ENCODE measurements around the gene APC.
"Not testable (repeated sequence)": the region's sequence is repeated elsewhere in the genome, so short reads cannot be mapped to it uniquely, and the experiment has no call there.

APC gene

DNA sequence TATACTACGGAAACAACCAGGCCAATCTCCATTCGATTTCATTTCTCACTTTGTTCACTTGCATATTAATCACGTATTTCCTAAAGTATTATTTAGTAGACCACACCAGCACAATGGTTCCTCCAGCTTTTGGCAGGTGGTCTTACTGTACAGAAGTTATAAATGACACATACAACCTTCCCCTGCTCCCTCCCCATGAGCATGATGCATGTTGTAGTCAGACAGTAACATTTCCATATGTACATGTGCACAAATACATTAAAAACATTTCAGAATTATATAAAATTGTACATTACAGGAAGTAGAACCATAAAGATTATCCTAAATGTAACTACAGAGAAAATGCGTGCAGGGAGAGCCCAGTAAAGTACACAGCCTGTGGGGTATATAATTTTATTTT is 140.4 kb downstream of the APC start:
- no peak for DNase-seq
- intact Hi-C loops (cut with DNase I): no loop called here

DNA sequence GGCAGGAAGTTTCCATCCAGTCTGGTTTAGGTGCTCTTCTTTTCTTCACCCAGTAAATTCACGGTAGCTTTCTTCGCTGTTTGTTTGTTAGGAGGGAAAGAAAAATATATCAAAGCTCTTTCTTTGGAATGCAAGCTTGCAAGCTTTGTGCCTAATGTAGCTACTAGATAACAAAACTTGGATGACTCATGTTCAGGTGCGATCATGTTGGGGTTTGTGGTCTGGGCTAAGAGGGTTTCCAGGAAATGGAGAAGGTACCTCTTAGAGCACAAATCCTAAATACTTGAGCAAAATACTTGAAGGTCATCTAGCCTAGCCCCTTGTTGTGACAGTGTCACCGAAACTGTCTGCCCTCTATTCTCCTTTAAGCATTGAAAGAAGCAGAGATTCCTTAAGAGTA is 141.1 kb downstream of the APC start:
- no peak for DNase-seq
- intact Hi-C loops (cut with DNase I): no loop called here

DNA sequence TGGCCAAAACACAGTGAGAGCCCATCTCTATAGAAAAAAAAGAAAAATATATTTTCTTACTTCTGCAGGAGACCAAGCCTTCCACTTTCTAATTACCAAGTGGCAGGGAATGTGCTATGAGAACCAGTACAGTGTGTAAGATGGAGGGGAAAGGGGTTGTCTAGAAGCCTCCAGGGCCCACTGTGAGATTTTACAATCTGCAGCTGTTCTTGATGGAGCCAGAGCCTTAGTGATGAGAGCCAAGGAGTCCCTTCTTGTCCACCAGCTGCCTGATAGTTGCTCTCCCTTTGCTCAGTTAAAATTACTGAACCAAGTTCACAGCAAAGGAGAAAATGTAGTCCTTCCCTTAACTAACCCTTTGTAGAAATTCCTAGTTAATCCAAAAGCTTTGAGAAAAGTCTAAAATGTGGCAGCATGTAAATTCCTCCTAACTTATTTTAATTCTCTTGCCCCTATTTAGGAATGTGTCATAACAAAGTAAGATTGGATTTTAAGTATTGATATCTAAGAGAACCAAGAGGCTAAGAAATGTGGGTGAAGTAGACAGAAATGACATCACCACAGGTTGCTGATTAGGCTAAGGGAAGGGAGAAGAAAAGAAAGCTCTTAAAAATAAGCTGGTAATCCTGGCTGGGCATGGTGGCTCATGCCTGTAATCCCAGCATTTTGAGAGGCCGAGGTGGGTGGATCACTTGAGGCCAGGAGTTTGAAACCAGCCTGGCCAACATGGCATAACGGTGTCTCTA is 142.7 kb downstream of the APC start:
- intact Hi-C loops (cut with DNase I): no loop called here
- DNase-seq: no peak

DNA sequence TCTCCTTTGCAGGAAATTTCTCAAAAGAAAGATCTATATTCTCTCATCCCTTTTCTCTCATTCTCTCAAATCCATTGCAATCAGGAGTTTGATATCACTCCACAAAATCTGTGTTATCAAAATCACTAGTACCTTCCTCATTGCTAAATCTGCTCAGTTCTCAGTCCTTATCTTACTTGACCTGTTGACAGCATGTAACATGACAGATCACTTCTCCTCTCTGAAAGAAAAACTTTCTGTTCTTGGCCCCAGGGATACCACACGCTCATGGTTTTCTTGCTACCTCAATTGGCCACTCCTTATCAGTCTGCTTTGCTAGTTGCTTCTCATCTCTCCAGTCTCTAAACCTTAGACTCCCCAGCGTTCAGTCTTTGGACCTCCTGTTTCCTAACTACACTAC is 145.5 kb downstream of the APC start:
- intact Hi-C loops (cut with DNase I): no loop called here
- DNase-seq: no peak

DNA sequence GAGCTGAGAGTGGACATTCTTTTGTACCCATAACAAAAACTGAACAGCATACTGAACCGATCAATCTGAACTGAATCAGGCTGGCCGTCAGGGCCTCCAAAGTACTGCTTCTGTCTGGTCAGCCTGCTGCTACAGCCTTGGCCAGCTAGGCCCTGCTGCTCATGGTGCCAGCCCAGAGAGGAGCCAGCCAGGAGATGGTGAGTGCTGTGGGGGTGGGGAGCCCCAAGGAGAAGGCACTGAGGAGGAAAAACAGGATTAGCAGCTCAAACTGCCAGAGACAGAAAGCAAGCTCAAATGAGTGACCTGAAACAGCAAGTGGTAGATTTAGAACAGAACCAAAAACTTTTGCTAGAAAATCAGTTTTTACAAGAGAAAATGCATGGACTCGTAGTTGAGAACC is 147.3 kb downstream of the APC start:
- peak in 40 of 42 donors; percentile 17 to 80 (median 52) for DNase-seq
- intact Hi-C loops (cut with DNase I): no loop called here

DNA sequence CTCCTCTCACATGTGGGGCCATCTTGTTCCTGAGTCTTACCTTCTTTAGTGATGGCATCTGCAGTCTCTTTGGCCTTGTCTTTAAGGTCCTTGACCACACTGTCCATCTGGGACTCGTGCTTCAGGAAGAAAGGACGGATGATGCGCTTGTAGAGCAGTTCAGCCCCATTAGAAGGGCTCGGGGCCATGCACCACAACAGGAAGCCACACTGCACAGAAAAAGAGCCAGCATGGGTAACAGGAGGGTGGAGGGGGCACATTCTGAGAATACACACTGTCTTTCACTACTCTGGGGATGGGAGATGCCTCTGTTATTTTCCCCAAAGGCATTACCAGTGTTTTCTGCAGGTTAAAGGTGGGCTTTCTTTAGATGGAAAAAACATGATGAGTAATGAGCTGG is 149.3 kb downstream of the APC start:
- DNase-seq: no peak
- intact Hi-C loops (cut with DNase I): no loop called here

DNA sequence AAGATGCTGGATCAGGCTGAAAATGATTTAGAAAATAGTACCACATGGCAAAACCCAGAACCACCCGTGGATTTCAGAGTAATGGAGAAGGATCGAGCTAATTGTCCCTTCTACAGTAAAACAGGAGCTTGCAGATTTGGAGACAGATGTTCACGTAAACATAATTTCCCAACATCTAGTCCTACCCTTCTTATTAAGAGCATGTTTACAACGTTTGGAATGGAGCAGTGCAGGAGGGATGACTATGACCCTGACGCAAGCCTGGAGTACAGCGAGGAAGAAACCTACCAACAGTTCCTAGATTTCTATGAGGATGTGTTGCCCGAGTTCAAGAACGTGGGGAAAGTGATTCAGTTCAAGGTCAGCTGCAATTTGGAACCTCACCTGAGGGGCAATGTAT is 154.4 kb downstream of the APC start:
- intact Hi-C loops (cut with DNase I); DNase-seq: not testable (repeated sequence)

DNA sequence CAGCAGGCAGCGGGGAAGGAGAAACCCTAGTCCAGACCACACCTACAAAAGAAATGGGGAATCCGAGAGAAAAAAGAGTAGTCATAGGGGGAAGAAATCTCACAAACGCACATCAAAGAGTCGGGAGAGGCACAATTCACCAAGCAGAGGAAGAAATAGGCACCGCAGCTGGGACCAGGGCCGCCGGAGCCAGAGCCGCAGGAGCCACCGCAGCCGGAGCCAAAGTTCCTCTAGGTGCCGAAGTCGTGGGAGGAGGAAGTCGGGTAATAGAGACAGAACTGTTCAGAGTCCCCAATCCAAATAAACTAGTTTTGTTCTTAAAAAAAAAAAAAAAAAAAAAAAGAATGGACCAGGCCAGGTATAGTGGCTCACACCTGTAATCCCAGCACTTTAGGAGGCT is 155.1 kb downstream of the APC start:
- no peak for DNase-seq
- intact Hi-C loops (cut with DNase I): no loop called here

DNA sequence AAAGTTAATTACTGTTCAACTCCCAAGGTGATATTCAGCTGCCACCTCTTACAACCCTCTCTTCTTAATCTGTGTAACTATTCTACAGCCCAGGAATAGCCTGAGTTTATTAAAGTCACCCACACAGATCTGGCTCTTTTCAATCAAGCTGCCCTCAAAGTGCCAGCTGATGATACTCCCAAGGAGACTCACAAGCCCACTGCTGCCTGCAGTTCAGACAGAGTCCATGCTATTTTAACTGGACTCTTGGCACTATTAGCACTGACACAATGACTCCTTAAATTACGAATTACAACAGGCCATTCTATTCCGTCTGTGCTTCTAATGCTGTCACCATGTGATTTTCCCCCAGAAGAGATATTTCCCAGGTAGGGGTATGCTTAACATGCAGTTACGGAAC is 158.0 kb downstream of the APC start:
- intact Hi-C loops (cut with DNase I): no loop called here
- no peak for DNase-seq
